Measurements from ENCODE around the gene CCND1.
A peak's percentile ranks its signal among the peaks of the same experiment; 100 is the strongest.

The CCND1 gene

DNA sequence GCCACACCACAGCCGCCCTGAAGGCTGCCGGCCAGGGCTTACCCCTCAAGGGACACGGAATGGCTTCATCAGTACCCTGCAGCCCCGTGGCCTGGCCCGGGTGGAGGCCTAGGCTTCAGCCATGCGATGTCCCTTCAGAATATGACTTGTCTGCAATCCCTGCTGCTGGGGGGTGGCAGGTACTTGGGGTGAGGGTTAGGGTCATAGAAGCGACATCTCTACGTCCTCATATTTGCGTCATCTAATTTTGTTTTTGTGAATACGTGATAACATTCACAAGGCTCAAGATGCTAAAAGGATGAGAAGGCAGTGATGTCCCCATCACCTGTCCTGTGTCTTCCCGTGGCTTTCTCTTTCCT is 6.4 kb downstream of the CCND1 start:
- peak overlapping the region; percentile 27 for H2BK12ac ChIP-seq (ENCODE audit: low read length)
- H2AFZ ChIP-seq (ENCODE audit: low read length) = no peak overlapping the region
- no peak overlapping the region for H4K91ac ChIP-seq (ENCODE audit: low read depth, low read length, poor library complexity)
- H3K36me3 ChIP-seq (replicated peaks in 1 of 2; ENCODE audit: control insufficient read depth in 2 of 2, insufficient read depth in 2 of 2, low read length in 2 of 2) = peaks cover 38 to 51% of the 10 kb centered on the region in 2 donors
- H3K23ac ChIP-seq (ENCODE audit: low read depth, low read length, poor library complexity) = peak overlapping the region; percentile 50
- no peak overlapping the region for H2BK120ac ChIP-seq (ENCODE audit: low read depth, low read length)
- H3K4me3 ChIP-seq (ENCODE audit: low read length in 2 of 2) = no peak overlapping the region
- WGBS, 2 donors (ENCODE audit: extremely low coverage in 2 of 2, insufficient read length in 2 of 2, insufficient replicate concordance in 1 of 2) = no CpG with 5 or more reads among the region's 11 CpGs
- peak overlapping the region; percentile 83 for H3K18ac ChIP-seq (ENCODE audit: low read length)
- H3K4ac ChIP-seq (ENCODE audit: low read length) = no peak overlapping the region
- no peaks in the 10 kb centered on the region for H3K9me3 ChIP-seq (replicated peaks in 1 of 2; ENCODE audit: control insufficient read depth in 2 of 2, insufficient read depth in 1 of 2, low read depth in 1 of 2, low read length in 2 of 2)
- H3K27ac ChIP-seq (replicated peaks; ENCODE audit: low read length) = no peak overlapping the region
- H2BK5ac ChIP-seq (ENCODE audit: low read length) = no peak overlapping the region
- no peaks in the 10 kb centered on the region for H3K27me3 ChIP-seq (ENCODE audit: control insufficient read depth in 3 of 3, insufficient read depth in 3 of 3, low read depth in 1 of 3, low read length in 3 of 3)
- no peak overlapping the region for H3K4me2 ChIP-seq (ENCODE audit: insufficient read depth, low read length, poor library complexity, severe bottlenecking)
- peak overlapping the region; percentile 57 for H4K8ac ChIP-seq (ENCODE audit: low read depth, low read length)
- H2AK5ac ChIP-seq (ENCODE audit: low read depth, low read length) = no peak overlapping the region
- H2BK15ac ChIP-seq (ENCODE audit: low read length) = no peak overlapping the region
- H3K79me1 ChIP-seq (ENCODE audit: low read depth, low read length) = peaks cover 31% of the 10 kb centered on the region
- H3K4me1 ChIP-seq (ENCODE audit: control insufficient read depth in 2 of 2, insufficient read depth in 1 of 2, low read depth in 1 of 2, low read length in 2 of 2) = peaks cover 9 to 25% of the 10 kb centered on the region in 2 donors
- no peak for DNase-seq (ENCODE audit: low spot score)
- H3K14ac ChIP-seq (ENCODE audit: low read length) = no peak overlapping the region
- no peak overlapping the region for H3K9ac ChIP-seq (ENCODE audit: low read depth, low read length, poor library complexity)

DNA sequence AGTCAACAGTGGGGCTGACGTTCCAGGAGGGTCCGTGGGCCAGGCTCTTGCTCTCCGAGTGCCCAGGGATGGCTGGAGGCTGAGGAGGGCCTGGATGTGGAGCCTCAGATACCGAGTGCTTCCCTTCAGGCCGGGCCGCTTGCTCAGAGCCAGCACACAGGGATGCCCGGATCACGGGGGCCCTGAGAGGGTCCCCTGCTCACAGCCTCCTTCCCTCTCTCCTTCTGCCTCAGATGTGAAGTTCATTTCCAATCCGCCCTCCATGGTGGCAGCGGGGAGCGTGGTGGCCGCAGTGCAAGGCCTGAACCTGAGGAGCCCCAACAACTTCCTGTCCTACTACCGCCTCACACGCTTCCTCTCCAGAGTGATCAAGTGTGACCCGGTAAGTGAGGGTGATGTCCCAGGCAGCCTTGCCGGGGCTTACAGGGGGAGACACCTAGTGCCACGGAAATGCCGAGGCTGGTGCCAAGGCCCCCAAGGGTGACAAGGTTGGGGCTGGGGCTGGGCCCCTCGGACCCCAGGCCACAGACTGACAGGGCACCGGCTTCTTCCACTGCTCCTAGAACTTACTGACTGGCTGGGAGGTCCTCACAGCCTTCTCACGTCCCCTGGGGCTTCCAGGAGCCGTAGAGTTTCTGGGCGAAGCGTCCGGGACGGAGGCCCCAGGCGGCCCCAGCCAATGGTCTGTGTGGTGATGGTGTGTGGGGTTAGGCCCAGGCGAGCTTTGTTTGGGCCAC is 7.0 kb downstream of the CCND1 start:
- Histone ChIP-seq H3K18ac (ENCODE audit: low read length) (peak overlapping the region; percentile 42), H3K4ac (ENCODE audit: low read length) (no peak overlapping the region), H3K14ac (ENCODE audit: low read length) (no peak overlapping the region), H3K4me2 (ENCODE audit: insufficient read depth, low read length, poor library complexity, severe bottlenecking) (no peak overlapping the region), H3K36me3 (replicated peaks in 1 of 2; ENCODE audit: control insufficient read depth in 2 of 2, insufficient read depth in 2 of 2, low read length in 2 of 2) (peaks cover 42 to 51% of the 10 kb centered on the region in 2 donors), H3K4me1 (ENCODE audit: control insufficient read depth in 2 of 2, insufficient read depth in 1 of 2, low read depth in 1 of 2, low read length in 2 of 2) (peaks cover 9 to 25% of the 10 kb centered on the region in 2 donors), H3K9me3 (replicated peaks in 1 of 2; ENCODE audit: control insufficient read depth in 2 of 2, insufficient read depth in 1 of 2, low read depth in 1 of 2, low read length in 2 of 2) (no peaks in the 10 kb centered on the region), H3K27ac (replicated peaks; ENCODE audit: low read length) (no peak overlapping the region), H3K23ac (ENCODE audit: low read depth, low read length, poor library complexity) (peak overlapping the region; percentile 50), H3K27me3 (ENCODE audit: control insufficient read depth in 3 of 3, insufficient read depth in 3 of 3, low read depth in 1 of 3, low read length in 3 of 3) (no peaks in the 10 kb centered on the region), H2BK120ac (ENCODE audit: low read depth, low read length) (no peak overlapping the region), H2BK12ac (ENCODE audit: low read length) (peak overlapping the region; percentile 27), H2AK5ac (ENCODE audit: low read depth, low read length) (peak overlapping the region; percentile 81), H2BK5ac (ENCODE audit: low read length) (no peak overlapping the region), H3K9ac (ENCODE audit: low read depth, low read length, poor library complexity) (peak overlapping the region; percentile 15), H3K79me1 (ENCODE audit: low read depth, low read length) (peaks cover 29% of the 10 kb centered on the region), H4K8ac (ENCODE audit: low read depth, low read length) (peak overlapping the region; percentile 4), H2BK15ac (ENCODE audit: low read length) (peak overlapping the region; percentile 56), H3K4me3 (ENCODE audit: low read length in 2 of 2) (no peak overlapping the region), H2AFZ (ENCODE audit: low read length) (no peak overlapping the region), H4K91ac (ENCODE audit: low read depth, low read length, poor library complexity) (no peak overlapping the region)
- no CpG with 5 or more reads among the region's 28 CpGs for WGBS, 2 donors (ENCODE audit: extremely low coverage in 2 of 2, insufficient read length in 2 of 2, insufficient replicate concordance in 1 of 2)
- no peak for DNase-seq (ENCODE audit: low spot score)

DNA sequence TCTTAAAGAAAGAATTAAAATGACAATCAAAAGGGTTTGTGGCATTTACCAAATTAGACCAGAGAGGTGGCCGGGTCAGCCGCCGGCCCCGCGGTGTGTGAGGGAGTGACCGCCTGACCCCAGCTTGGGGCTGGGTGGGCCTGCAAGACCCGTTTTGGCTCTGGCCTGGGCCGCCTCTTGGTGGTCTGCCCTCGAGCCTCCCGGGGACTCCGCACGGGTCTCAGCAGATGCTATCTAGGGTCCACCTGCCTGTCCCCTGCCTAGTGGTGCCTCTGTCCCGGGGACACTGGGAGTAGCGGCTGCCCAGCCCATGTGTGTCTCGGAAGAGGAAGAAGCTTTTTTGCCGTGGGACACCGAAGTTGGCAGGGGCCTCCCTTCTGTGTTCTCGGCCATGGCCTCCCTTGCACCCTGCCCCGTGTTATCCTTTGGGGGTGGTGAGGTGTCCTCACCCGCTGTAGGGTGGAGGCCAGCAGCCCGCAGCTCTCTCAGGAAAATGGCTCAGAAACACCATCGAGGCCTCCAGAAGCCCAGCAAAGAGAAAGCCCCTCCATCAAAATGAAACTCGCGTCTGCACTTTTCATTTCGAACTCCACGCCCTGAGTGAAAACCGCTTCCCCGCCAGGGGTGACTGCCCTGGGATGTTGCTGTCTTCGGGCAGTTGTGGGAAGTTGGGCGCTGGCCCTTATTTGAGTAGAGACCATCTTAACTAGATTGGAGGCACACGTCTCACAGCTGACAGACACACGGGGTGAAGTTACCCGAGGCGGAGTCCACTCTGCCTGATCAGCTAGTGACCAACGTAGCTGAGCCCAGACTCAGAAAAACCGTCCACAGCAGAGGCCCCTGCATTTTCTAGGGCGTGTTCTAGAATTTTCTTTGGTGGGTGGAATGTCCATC is 8.0 kb downstream of the CCND1 start:
- no peak overlapping the region for H2AK5ac ChIP-seq (ENCODE audit: low read depth, low read length)
- no peak overlapping the region for H3K14ac ChIP-seq (ENCODE audit: low read length)
- no peak overlapping the region for H3K4ac ChIP-seq (ENCODE audit: low read length)
- H2BK120ac ChIP-seq (ENCODE audit: low read depth, low read length) = no peak overlapping the region
- H3K18ac ChIP-seq (ENCODE audit: low read length) = no peak overlapping the region
- no peak overlapping the region for H3K23ac ChIP-seq (ENCODE audit: low read depth, low read length, poor library complexity)
- H4K91ac ChIP-seq (ENCODE audit: low read depth, low read length, poor library complexity) = no peak overlapping the region
- no peak overlapping the region for H2BK5ac ChIP-seq (ENCODE audit: low read length)
- no peak overlapping the region for H3K9ac ChIP-seq (ENCODE audit: low read depth, low read length, poor library complexity)
- peaks cover 6 to 22% of the 10 kb centered on the region in 2 donors for H3K4me1 ChIP-seq (ENCODE audit: control insufficient read depth in 2 of 2, insufficient read depth in 1 of 2, low read depth in 1 of 2, low read length in 2 of 2)
- no peak overlapping the region for H4K8ac ChIP-seq (ENCODE audit: low read depth, low read length)
- peaks cover 25% of the 10 kb centered on the region for H3K79me1 ChIP-seq (ENCODE audit: low read depth, low read length)
- H3K36me3 ChIP-seq (replicated peaks in 1 of 2; ENCODE audit: control insufficient read depth in 2 of 2, insufficient read depth in 2 of 2, low read length in 2 of 2) = peaks cover 45 to 47% of the 10 kb centered on the region in 2 donors
- no peak overlapping the region for H3K4me3 ChIP-seq (ENCODE audit: low read length in 2 of 2)
- DNase-seq (ENCODE audit: low spot score) = no peak
- H2BK15ac ChIP-seq (ENCODE audit: low read length) = no peak overlapping the region
- no CpG with 5 or more reads among the region's 37 CpGs for WGBS, 2 donors (ENCODE audit: extremely low coverage in 2 of 2, insufficient read length in 2 of 2, insufficient replicate concordance in 1 of 2)
- no peaks in the 10 kb centered on the region for H3K27me3 ChIP-seq (ENCODE audit: control insufficient read depth in 3 of 3, insufficient read depth in 3 of 3, low read depth in 1 of 3, low read length in 3 of 3)
- no peak overlapping the region for H3K4me2 ChIP-seq (ENCODE audit: insufficient read depth, low read length, poor library complexity, severe bottlenecking)
- no peaks in the 10 kb centered on the region for H3K9me3 ChIP-seq (replicated peaks in 1 of 2; ENCODE audit: control insufficient read depth in 2 of 2, insufficient read depth in 1 of 2, low read depth in 1 of 2, low read length in 2 of 2)
- H3K27ac ChIP-seq (replicated peaks; ENCODE audit: low read length) = no peak overlapping the region
- no peak overlapping the region for H2BK12ac ChIP-seq (ENCODE audit: low read length)
- H2AFZ ChIP-seq (ENCODE audit: low read length) = no peak overlapping the region

DNA sequence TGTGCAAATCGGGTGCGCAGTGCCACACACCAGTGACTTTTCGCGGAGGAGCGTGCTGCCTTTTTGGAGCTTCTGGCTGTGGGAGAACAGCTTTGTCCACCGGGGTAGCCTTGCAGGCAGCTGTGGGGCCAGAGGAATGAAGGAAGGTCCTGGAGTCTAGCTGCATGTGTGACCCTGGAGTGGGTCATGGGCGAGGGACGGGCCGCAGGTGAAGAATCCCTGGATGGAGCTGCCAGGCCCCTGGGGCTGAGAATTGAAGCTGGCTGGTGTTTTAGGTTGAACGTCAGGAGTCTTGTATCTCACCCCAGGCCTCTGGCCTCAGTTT is 8.6 kb downstream of the CCND1 start:
- Histone ChIP-seq H2AFZ (ENCODE audit: low read length) (no peak overlapping the region), H2BK5ac (ENCODE audit: low read length) (no peak overlapping the region), H3K27me3 (ENCODE audit: control insufficient read depth in 3 of 3, insufficient read depth in 3 of 3, low read depth in 1 of 3, low read length in 3 of 3) (no peaks in the 10 kb centered on the region), H2BK12ac (ENCODE audit: low read length) (no peak overlapping the region), H3K36me3 (replicated peaks in 1 of 2; ENCODE audit: control insufficient read depth in 2 of 2, insufficient read depth in 2 of 2, low read length in 2 of 2) (peaks cover 40 to 44% of the 10 kb centered on the region in 2 donors), H2BK15ac (ENCODE audit: low read length) (no peak overlapping the region), H3K79me1 (ENCODE audit: low read depth, low read length) (peaks cover 19% of the 10 kb centered on the region), H2BK120ac (ENCODE audit: low read depth, low read length) (no peak overlapping the region), H3K4ac (ENCODE audit: low read length) (no peak overlapping the region), H3K4me1 (ENCODE audit: control insufficient read depth in 2 of 2, insufficient read depth in 1 of 2, low read depth in 1 of 2, low read length in 2 of 2) (peaks cover 6 to 20% of the 10 kb centered on the region in 2 donors), H3K23ac (ENCODE audit: low read depth, low read length, poor library complexity) (no peak overlapping the region), H3K27ac (replicated peaks; ENCODE audit: low read length) (no peak overlapping the region), H3K9ac (ENCODE audit: low read depth, low read length, poor library complexity) (no peak overlapping the region), H3K9me3 (replicated peaks in 1 of 2; ENCODE audit: control insufficient read depth in 2 of 2, insufficient read depth in 1 of 2, low read depth in 1 of 2, low read length in 2 of 2) (no peaks in the 10 kb centered on the region), H3K14ac (ENCODE audit: low read length) (no peak overlapping the region), H3K4me3 (ENCODE audit: low read length in 2 of 2) (no peak overlapping the region), H2AK5ac (ENCODE audit: low read depth, low read length) (no peak overlapping the region), H3K4me2 (ENCODE audit: insufficient read depth, low read length, poor library complexity, severe bottlenecking) (no peak overlapping the region), H4K91ac (ENCODE audit: low read depth, low read length, poor library complexity) (no peak overlapping the region), H3K18ac (ENCODE audit: low read length) (no peak overlapping the region), H4K8ac (ENCODE audit: low read depth, low read length) (no peak overlapping the region)
- DNase-seq (ENCODE audit: low spot score) = no peak
- WGBS, 2 donors (ENCODE audit: extremely low coverage in 2 of 2, insufficient read length in 2 of 2, insufficient replicate concordance in 1 of 2) = no CpG with 5 or more reads among the region's 10 CpGs

Measured in neuronal stem cell (in vitro differentiated cells).